HL-60 (cell line): ENCODE results near the gene HS3ST4. TPM values are rescaled to one million over a fixed set of nuclear protein-coding genes. Genes with fewer than 3 reads are reported as not detected.

Source experiments
- microRNA-seq: library from miRNA; unstranded; fragments of <30 nt; microRNA quantifications from one replicate; pipeline ENCODE4, GENCODE V29; 2018

HS3ST4 gene

Small RNA genes lying within 50 kb of the gene (microRNA-seq; reads per million reads assigned to microRNA genes)
- gene MIR548W: not detected
